ELR (cell line): ENCODE data around the gene LRP4.
A peak's percentile ranks its signal among the peaks of the same experiment; 100 is the strongest.

Experiments used
- DNase-seq: peaks from one replicate; pipeline ENCODE4 v3.0.0-alpha.2; 2015; ENCODE audit warnings: low read depth

The LRP4 gene

DNA sequence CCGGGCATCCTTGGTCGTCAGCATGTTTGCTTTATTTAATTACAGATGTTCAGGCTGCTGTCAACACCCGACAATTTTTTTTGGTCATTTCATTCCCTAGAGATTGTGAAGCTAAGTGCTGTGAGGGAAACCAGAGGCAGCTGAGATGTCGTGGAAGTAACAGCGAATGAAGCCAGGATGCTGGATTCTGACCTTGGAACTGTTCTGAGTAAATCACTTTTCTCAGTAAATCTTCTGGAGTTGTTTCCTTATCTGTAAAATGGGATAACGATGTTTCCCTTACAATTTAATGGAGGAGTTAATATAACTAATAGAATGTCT, 71.9 kb downstream of the LRP4 start:
- DNase-seq = no peak

DNA sequence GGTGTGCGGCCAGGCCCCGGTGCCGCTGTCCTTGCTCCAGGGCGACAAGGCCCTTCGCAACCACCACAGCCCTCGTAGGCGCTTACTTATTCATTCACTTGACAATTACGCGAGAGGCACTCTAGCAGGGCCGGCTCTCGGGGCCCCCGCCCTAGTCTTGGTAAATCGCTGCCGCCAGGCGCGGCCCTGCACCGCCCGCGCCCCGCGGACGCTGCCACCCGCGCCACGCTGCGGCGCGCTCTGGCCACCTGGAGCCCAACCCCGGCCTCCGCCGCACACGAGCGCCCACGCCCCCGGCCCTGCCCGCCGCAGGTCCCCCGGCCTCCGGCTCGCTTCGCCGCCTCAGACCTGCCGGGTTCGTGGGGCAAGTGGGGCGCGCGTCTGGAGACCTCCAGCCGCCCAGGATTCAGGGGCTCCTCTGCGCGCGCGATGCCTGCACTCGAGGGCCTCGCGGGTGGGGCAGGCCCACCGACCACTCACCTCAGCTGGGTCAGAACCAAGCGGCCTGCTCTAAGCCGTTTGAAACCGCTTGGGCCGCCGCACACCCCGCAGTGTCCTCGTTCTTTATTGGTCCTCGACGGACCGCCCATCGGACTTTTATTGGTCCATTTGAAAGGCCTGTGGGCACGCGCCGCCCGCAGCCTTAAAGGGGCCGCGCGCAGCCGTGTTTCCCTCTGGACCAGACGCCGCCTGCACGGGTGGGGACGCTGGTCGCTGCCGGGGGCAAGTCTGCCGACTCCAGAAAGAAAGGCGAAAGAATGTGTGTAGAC, 72.4 kb downstream of the LRP4 start, which contains the start of gene CKAP5:
Gene CKAP5, minus strand, starts transcription at position 541 of the 770 bp plus-strand sequence. CDS start 25,049 bp downstream, outside the sequence.
- DNase-seq = peak; percentile 94

DNA sequence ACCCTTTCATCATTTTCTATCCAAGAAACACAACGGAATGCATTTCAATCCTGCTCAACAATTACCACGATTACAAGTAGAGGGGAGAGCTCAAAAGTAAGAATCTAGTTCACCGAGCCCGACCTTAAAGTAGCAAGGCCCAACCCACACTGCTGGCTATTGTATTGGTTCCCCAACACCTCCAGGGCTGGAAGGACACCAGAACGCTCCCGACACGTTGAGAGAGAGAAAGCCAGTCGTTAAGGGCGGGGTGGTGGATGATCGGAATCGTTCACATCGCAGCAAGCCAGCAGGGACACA, 73.0 kb downstream of the LRP4 start:
- DNase-seq = no peak

DNA sequence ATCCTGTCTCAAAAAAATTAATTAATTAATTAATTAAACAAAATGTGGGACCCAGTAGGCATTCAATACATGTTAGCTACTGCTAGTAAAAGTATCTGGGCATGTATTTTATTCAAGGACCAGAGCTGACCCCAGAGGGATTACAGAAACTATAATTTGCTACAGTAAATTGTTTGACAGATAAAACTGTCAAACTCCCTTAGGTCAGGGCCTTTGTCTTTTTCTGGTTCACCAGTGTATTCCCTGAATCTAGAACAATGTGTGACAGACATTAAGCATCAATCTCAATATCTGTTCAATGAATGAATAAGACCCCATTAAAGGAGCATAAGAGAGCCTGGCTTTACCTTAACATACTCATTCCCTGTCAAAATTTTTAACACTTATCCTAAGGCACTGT, 78.2 kb downstream of the LRP4 start:
- no peak for DNase-seq

DNA sequence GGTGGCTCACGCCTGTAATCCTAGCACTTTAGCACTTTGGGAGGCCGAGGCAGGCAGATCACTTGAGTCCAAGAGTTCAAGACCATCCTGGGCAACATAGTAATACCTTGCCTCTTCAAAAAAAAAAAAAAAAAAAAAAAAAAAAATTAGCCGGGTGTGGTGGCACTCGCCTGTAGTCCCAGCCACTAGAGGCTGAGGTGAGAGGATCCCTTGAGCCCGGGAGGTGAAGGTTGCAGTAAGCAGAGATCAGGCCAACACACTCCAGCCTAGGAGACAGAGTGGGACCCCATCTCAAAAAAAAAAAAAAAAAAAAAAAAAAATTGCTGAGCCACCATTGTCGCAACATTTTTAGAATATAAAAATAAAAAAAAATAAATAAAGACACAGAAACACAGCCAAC, 79.8 kb downstream of the LRP4 start:
- no peak for DNase-seq

DNA sequence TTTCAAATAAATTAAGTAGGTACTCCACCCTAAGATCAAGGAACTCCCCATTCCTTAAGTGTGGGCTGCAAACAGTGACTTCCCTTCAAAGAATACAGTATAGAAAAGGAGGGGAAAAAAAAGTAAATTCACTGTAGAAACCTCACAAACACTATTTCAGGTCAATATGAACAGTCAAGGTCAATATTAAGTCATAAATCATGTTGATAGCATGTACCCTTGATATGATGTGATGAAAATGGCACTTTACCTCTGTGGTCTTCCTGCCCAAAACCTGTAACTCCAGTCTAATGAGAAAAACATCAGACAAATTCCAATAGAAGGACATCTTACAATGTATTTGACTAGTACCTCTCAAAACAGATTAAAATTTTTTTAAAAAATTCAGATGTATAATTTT, 80.5 kb downstream of the LRP4 start:
- DNase-seq = no peak

DNA sequence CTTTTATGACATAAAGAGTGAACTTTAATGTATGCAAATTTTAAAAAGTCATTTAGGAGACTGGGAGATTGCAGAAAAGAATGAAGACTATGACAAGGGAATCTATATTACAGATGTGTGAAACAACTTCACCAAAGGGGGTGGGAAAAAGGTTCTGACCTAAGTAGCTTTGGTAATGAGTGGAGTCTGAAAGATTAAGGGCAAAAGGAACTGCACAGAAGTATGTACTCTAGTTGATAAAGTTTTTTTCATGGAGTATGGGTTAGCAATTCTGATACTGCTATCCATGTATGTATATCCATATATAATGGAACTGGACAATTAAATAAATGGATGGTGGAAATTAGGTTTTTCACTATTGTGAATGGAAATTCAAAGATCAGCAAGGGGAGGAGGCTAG, 81.5 kb downstream of the LRP4 start:
- no peak for DNase-seq

DNA sequence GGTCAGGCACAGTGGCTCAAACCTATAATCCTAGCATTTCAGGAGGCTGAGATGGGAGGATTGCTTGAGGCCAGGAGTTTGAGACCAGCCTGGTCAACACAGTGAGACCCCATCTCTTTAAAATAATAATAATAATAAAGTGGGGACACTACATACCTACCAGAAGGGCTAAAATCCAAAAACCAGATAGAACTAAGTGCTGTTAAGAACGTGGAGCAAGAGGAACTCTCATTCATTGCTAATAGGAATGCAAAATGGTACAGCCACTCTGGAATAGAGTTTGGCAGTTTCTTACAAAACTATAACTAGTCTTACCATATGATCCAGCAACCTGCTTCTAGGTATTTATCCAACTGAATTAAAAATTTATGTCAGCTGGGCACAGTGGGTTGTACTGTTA, 81.9 kb downstream of the LRP4 start:
- DNase-seq = no peak

DNA sequence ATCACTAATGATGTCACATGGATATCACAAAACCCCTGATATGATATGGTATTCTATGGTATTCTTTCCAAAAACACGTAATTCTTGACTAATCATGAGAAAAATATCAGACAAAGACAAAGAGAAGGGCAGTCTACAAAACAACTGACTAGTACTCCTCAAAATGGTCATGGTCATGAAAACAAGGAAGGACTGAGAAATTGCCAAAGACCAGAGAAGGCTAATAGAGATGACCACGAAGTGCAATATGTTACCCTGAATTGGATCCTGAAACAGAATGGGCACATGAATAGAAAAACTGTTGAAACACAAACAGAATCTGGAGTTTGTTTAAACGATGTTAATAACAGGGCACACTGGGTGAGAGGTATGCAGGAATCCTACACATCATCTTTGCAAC, 82.5 kb downstream of the LRP4 start:
- no peak for DNase-seq

DNA sequence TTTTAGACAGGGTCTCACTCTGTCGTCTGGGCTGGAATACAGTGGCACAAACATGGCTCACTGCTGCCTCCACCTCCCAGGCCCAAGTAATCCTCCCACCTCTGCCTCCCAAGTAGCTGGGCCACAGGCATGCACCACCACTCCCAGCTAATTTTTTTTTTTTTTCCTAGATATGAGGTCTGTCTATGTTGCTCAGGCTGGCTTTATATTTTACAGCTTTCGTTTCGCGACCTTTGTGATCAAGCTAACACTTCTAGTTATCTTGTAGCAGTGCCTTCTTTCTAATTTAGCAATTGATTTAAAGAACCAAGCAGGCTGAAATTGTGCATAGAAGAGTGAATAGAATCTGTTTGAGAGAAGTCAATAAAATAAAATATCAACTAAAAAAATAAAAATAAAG, 83.5 kb downstream of the LRP4 start:
- no peak for DNase-seq

DNA sequence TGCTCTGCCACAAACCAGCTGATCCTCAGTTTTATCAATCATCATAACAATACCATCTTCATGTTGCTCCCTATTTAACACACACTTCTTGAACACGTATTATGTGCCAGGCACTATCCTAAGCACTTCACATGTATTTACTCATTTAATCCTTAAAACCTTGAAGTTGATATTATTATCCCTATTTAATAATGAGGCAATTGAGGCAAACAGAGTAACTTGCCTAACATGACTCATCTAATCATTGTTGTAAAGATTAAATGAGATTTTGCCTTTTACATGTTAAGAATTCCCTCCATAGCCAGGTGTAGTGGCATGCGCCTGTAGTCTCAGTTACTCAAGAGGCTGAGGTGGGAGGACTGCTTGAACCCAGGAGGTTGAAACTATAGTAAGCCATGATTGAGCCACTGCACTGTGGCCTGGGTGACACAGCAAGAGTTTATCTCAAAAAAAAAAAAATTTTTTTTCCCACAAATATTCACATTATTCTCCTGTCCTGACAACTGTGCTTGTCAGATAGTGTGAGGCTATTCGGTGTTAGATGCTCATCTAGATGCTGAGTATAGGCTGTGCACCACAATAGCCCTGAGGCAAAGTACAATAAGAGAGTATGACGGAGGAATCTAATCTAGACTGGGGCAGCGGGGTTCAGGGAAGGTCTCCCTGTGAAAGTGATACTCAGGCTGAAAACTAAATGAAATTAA, 85.7 kb downstream of the LRP4 start:
- DNase-seq = no peak

DNA sequence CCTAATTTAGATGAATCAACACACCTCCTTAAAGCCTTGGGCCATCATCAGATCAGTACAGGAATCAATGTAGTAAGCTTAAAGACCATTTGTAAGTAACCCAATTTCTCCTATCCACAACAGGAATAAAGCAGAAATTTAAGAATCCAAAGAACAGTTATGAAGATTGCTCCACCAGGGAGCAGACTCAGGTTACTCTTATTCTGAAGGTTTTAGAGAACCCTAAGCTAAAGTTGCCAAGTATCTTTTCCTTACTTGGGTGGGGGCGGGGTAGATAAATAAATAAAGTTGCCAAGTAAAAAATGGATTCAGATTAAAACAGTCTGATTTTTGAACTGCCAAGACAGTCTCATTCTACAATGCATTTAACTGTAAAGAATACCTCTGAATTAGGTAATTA, 90.4 kb downstream of the LRP4 start:
- DNase-seq = peak; percentile 11

DNA sequence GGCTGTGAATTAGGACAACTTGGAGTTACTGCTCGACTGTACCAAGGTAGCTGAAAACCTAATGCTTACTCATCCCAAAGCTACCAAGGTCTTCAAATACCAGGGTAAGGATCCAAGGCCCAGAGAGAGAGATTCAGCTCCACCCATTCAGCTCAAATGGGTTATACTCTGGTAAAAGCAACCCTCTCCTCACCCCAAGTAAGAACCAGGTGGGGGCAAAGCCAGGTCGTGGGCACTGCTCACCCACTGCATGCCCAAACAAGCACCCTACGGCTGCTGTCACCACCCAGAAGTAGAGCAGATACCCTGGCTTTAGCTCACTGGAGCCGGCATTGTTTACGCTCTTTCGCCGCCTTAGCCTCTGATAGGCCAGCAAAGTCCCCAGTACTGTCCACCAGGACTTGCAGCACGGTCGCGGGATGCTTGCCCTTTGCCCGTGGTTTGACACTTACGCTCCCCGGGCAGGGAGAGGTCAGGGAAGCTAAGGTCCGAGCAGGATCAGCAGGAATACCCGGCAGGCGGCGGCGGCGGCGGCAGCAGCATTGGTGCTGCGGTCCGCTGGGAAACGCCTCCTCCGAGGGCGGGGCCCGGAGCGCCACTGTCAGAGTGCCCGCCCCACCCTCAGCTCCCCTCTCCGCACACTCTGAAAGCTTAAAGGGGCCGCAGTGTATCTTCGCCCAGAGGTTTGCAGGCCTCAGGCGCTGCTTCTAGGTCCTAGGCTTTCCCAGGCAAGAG, 91.9 kb downstream of the LRP4 start:
- DNase-seq = peak; percentile 84

DNA sequence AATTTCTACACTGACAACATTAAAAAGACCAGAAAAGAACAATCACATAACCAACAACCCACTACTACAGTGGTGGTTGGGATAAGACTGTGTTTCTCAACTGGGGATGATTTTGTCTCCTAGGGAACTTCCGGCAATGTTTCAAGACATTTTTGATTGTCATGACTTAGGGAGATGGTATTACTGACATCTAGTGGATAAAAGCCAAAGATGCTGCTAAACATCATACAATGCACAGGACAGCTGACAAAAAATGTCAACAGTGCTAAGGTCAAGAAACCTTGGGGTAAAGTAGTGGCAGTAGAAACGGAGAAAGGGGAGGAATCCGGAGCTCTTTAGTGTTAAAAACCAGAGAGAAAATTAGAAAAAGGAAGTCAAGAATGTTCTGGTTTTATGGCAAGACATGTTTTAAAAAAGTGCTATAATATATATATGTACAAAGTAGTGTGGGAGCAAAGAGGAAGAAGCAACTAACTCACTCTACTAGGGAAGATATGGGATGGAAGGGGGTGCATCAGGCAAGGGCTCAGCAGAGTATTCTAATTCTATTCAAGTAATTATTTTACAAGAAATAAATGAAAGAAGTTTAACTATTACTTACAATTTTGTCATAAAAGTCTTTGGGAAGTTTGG, 109.4 kb downstream of the LRP4 start:
- DNase-seq = peak; percentile 56
